G401 (cell line): Measurements from ENCODE around the gene ZNF483. TPM values are rescaled to one million over a fixed set of nuclear protein-coding genes. Genes with fewer than 3 reads are reported as not detected.
A peak's percentile ranks its signal among the peaks of the same experiment; 100 is the strongest.
"Not testable (repeated sequence)": the region's sequence is repeated elsewhere in the genome, so short reads cannot be mapped to it uniquely, and the experiment has no call there.

Source experiments
- DNase-seq: peaks from one replicate; pipeline ENCODE4 v3.0.0-alpha.2; 2015; ENCODE audit warnings: low spot score
- in situ Hi-C: cut with HindIII; loops from 2 replicates; pipeline ENCODE4 v1.10.0; 2016; ENCODE audit warnings: low sequenced_read_pairs, mixed read lengths
- total RNA-seq: library from RNA; depleted of rRNA; stranded (reverse); fragments of >200 nt; shearing (Covaris generic); gene quantifications from 2 replicates; pipeline ENCODE4 v1.2.3, GENCODE V29; 2014; rRNA removed

The ZNF483 gene
- total RNA-seq, 1 experiment from 2014 or later: 6.5 TPM

DNA sequence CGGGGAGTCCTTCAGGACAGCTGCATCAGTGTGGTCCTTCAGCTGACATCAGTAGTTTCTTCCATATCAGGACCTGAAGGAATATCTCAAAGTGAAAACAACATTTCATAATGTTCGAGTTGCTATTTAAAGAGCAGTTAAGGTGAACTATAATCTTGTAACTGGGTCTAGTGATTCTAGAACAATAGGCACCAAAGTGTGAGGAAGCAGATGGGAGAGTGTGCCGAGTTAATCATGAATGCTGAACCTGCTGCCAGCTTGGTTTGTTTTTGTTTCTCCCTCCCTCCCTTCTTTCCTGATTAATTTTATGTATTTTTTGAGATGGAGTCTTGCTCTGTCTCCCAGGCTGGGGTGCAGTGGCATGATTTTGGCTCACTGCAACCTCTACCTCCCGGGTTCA lies 78.1 kb downstream of the ZNF483 start:
- DNase-seq: no peak
- in situ Hi-C loops: loop anchor here (5.0 kb wide), 1 partner anchor 84 kb away; no protein-coding TSS in a partner anchor

- DNase-seq: no peak
- in situ Hi-C loops: loop anchor here (5.0 kb wide), 1 partner anchor 83 kb away; no protein-coding TSS in a partner anchor
Observed at GRCh38 chr9:111604054-111604615, 79.2 kb downstream of the ZNF483 start.

- in situ Hi-C loops: no loop called here
- no peak for DNase-seq
Observed at GRCh38 chr9:111605041-111605559, 80.1 kb downstream of the ZNF483 start.

- no peak for DNase-seq
- in situ Hi-C loops: no loop called here
Observed at GRCh38 chr9:111610149-111610548, 85.2 kb downstream of the ZNF483 start.

GRCh38 chr9:111610845-111611244 lies 85.9 kb downstream of the ZNF483 start:
- no peak for DNase-seq
- in situ Hi-C loops: no loop called here

GRCh38 chr9:111613436-111614040 lies 88.6 kb downstream of the ZNF483 start:
- no peak for DNase-seq
- in situ Hi-C loops: no loop called here

DNA sequence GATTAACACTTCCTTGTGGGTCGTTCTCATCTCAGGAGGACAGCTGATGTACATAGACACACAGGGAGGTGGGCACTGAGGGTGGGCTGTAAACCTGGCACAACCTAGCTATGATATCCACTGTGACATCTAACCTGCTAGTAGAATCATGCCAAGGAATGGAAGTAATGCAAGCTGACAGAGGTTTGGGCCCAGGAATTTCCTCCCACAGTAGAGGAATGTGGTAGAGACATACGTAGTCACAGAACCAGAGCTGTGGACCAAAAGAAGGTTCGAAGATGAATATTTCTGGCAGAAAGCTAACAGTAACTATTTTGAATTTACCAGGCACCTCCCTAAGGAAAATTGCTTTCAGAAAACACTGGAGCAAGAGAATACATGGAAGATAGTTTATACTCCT lies 90.9 kb downstream of the ZNF483 start:
- DNase-seq: no peak
- in situ Hi-C loops: no loop called here

GRCh38 chr9:111617349-111617748 lies 92.4 kb downstream of the ZNF483 start:
- DNase-seq, in situ Hi-C loops: not testable (repeated sequence)

DNA sequence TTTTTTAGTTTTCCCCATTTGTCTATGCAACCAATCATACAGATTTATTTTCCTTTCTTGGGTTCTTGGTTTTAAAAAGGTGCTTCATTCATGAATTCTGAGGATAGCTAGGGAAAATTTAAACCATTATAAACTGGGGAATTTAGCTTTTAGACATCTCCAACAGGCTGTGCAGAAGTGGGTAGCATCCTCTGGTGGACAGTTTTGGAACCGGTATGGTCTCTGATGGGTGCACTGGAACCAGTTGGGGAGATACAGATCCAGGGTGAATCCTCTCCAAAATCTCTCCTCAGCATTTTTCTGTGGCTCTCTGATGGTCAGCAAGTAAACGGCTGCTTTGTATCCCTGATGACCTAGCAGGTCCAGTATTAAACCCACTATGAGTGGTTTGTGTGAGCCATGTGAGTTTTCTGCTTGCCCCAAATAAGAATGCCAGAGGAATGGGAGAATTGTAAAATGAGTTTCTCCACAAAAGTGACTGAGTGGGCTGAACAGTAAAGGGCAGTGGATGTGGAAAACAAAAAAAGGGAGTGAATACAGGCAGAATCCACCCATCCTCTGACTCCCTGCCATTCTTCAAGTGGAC lies 97.0 kb downstream of the ZNF483 start:
- peak; percentile 11 for DNase-seq
- in situ Hi-C loops: no loop called here

DNA sequence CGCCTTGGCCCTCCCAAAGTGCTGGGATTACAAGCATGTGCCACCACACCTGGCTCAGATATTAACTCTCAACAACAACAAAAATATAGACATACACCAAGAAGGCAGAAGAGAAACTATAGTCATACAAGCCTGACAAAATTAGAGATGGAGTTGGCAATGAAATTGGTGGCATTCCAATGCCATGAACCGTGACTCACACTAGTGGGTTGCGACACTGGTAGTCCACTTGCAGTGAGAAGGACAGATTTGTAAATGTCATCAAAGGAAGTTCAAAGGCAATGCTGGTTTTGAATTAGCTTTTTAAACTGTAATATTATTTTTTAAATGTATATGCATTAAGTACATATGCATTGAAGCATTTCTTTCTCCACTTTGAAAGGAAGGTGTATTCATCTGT lies 97.6 kb downstream of the ZNF483 start:
- in situ Hi-C loops: no loop called here
- DNase-seq: no peak

Other genes starting within 250 kb of the ZNF483 start
- gene OR2K2, start 195.0 kb upstream of the ZNF483 start, total RNA-seq: not detected in 2 replicates
- 52.1 and 55.9 TPM in 2 replicates for gene ECPAS, start 40.8 kb upstream of the ZNF483 start, total RNA-seq
- gene PTGR1, start 74.5 kb downstream of the ZNF483 start, total RNA-seq: 2.4 and 3.0 TPM in 2 replicates
- gene DNAJC25, start 106.2 kb downstream of the ZNF483 start, total RNA-seq: 8.7 and 11.4 TPM in 2 replicates
- gene GNG10, start 136.4 kb downstream of the ZNF483 start, total RNA-seq: 198 and 218 TPM in 2 replicates